GM19193 (cell line): ENCODE measurements around the gene DKK3.

Source experiments
- POLR2A ChIP-seq: IDR thresholded peaks from 4 replicates; pipeline ENCODE4 v1.6.1; 2011; ENCODE audit not compliant: insufficient read depth, insufficient read length; ENCODE audit errors: extremely low read depth

The DKK3 gene

DNA sequence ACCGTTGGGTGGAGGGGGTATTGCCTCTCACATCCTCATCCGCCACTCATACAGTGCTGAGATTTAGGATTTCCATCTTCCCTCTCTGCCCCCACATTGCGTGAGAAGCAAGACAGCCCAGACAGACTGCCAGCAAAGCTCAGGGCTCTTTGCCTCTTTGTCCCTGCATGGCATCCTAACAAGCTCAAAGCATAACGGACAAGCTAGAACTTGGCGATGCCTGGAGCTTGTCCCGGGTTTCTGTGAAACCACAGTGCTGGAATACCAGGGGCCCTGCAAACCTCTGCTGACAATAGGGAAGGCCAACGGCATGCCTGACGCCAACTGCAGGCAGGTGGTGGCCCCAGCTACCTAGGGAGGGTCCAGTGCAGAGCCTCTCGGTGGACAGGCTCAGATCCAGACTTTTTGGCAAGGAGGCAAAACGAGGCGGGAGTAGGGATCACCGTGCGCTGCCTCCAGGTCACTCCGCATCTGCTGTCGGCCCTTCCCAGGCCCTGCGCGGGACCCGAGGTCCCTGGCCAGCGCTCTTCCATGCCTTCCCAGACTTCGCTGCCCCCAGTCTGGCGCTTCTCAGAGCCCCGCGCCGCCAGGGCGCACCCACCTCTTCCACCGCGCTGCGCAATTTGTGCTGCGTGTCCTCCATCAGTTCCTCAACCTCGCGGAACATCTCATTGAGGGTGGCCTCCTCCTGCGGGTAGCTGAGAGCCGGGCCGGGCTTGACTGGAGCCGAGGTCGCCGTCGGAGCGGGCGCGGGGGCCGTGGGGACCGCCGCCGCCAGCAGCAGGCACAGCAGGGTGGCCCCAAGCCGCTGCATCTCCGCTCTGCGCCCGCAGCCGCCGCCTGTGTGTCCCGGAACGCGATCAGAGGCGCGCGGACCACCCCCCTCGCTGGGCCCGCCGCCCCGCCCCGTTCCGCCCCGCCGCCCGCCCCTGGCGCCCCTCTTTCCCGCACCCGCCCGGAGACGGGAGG, at the start of gene DKK3:
Gene DKK3 (minus strand): TSS at position 858 of the 969 bp plus-strand sequence. CDS start 44 bp downstream, at position 814.
- no peak for TF ChIP-seq POLR2A

DNA sequence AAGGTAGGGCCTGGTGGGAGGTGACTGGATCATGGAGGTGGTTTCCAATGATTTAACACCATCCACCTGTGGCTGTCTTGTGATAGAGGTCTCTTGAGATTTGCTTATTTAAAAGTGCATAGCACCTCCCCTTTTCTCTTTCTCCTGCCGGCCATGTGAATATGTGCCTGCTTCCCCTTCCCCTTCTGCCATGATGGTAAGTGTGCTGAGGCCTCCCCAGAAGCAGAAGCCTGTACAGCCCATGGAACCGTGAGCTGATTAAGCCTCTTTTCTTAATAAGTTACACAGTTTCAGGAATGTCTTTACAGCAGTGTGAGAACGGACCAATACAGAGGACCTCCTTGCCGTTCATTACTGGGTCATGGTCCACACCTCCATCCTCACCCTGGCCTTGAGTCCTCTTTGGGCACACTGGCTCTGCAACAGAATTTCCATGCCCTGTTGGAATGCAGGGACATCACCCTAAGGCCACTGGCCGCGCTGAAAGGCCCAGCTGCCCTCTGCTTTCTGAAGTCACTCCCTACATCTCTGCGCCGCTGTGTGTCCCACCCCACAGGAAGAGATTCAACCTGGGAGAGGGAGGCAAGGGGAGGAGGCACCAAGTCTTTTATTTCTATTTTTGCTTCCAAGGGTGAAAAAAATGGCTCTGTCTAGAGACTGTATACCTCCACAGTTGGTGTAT, 49.0 kb upstream of the DKK3 start:
- TF ChIP-seq POLR2A = no peak

DNA sequence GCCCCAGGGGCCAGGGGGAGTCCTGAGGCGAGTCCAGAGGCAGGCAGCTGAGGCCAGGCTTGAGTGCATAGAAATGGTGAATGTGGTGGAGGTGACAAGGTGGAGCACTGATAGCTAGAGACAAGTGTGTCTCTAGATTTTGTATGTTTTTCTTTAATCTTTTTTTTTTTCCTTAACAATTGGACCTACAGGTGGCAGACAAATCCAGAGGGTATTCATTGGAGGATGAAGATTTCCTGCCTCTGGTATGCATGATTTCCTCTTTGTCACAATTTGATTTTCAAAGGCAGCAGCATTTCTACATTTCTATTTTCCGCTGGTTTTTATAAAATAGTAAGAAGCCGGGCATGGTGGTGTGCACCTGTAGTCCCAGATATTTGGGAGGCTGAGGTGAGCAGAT, 47.7 kb upstream of the DKK3 start:
- TF ChIP-seq POLR2A = no peak

DNA sequence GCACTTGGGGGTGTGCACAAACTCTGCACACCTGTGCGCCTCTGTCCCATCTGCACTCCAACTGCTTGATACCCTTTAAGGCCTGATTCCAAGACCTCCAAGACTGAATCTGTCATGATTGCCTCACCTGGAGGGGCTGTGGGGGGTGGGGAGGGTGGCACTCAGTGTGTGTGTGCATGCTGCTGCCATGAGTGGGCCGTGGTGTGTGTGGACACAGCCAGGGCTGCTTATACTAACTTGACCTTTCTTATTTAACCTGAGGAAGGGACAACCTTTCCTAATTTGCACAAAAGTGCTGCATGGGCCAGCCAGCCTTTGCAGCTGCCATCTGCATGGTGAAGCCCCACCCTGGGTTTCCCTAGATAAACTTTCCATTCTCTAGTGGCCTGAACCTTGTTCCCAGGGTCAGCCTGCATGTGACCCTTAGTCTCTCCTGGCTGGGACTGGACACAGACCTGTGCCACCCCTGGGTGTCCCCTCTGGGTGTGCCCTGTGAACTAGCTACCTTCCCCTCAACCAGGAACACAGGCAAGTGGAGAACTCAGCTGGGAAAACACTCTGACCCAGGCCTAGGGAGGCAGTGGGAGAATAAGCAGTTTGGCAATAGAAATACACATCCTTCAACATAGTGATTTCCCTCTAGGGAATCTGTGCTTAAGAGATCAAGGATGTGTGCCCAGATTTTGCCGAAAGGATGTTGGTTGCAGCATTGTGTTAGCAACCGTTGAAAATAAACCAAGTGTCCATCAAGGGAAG, 45.4 kb upstream of the DKK3 start:
- TF ChIP-seq POLR2A = no peak

DNA sequence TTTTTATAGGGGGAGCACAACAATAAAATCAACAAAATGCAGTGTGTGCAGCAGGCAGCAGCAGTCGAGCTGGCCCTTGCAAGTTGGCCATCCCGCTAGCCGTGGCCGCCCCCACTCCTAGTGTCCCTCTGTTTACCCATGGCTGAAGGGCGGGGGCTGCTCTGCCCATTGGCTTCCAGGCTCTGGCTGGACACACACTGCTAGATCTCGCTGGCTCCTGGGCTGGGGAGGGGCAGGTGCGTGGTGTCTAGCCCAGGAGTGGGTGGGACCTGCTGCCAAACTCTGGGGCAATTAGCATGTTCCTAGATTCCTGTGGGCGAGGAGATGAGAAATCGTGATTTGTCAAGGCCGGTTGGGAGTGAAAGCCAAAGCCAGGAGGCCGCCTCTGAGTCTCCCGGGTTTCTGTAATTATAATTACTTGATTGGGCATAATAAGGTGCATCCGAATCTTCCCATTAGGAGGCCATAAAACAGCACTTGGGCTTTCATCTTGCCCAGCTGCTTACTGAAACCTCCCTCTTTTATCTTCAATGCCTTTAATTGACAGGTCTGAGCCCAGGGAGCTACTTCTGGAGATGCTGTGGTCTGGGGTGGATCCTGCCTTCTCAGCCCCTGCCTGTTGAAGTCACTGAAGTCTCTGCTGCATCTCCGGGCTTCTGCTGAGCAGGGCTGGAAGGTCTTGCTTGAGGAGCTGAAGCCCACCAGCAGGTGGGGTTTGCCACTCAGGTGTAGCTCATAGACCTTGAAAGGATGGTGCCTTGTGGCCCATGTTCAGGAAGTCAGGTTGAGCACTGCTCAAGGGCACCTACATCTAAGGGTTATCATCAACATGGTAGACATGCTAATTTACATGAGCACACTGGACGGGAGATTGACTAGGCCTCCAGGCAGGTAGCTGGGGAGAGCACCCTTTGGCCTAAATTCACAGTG, 44.5 kb upstream of the DKK3 start:
- TF ChIP-seq POLR2A = no peak

DNA sequence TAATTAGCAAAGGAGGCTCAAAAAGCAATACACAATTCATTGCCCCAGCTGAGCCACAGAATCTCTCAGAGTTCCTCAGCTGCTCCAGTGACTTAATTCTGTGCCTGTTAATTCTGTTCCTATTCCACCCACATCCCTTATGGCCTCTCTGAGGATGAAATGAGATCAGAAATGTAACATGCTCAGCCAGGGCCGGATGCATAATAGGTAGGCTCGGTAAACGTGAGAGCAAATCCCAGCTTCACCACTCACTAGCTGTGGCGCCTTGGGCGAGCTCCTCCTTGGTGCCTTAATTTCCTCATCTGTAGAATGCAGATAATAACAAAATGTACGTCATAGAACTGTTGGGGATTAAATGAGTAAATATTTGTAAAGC, 42.8 kb upstream of the DKK3 start:
- TF ChIP-seq POLR2A = no peak

DNA sequence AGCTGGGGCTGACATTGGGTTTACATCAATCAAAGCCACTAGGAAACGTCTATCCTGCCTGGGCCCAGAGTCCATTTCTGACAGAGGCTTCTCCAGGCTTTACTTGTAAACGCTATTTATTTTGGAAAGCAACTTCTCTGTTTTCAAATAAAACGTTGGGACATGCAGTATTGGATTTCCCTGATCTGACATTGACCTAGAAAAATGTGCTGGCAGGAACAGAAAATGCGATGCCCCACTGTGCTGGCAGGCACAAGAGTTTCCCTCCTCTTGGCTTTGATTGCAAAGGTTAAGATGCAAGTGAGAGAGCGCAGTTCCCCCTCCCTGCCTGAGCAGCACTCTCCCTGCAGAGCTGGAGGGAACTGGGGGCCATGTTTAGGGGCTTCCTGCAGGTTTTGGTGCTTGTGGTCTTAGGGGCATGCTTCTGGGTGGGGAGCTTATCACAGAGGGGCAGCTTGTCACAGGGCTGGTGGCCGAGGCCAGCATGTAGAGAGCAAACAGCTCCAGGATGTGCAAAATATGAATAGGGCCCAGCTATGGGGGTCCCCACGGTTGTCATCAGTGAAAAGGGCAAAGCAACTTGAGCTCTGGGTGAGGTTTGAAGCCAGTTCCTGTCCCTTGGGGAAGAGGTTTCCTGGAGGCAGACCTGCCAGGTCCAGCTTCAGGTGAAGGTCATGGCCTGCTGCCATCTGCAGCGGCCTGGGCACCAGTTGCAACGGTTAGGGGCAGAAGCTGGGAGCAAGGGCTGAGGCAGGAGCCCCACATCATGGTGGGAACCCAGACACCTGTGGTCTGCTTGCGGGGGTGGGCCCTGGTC, 42.3 kb upstream of the DKK3 start:
- no peak for TF ChIP-seq POLR2A

DNA sequence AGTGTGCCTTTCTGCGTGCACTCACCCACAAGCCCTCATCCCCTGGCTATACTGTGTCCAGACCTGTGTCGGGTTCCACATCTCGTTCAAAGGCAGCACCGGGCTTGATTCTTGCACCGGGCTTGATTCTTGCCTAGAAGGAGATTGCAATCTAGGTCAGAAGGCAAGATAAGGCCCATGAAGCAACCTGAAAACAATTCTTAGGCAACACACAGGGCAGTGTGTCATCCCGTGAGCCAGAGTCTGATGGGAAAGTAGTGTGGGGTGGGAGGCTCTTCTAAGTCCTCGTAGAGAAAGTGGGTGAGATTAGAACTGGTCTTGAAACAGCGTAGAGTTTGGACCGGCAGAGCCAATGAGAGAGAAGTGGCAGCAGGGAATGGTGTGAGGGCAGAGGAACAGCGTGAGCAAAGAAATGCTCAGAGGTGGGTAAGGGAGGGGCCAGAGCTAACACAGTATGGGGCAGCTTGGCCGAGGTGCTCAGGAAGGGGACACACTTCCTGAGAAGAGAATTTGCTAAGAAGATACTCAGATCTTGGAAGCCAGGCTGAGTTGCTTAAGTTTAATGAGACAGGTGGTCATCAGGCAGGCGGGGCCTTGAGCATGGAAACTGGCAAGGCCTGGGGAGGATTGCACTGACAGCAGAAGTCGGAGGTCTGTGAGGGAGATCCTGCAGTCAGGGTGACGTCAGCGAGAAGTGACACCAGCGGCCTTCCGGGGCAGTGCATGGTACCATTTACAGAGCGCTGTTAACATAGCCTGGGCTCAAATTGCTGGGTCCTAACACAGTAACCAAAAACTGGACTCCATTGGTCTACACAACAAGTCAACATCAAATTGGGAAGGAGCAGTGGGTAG, 40.7 kb upstream of the DKK3 start:
- TF ChIP-seq POLR2A = no peak

DNA sequence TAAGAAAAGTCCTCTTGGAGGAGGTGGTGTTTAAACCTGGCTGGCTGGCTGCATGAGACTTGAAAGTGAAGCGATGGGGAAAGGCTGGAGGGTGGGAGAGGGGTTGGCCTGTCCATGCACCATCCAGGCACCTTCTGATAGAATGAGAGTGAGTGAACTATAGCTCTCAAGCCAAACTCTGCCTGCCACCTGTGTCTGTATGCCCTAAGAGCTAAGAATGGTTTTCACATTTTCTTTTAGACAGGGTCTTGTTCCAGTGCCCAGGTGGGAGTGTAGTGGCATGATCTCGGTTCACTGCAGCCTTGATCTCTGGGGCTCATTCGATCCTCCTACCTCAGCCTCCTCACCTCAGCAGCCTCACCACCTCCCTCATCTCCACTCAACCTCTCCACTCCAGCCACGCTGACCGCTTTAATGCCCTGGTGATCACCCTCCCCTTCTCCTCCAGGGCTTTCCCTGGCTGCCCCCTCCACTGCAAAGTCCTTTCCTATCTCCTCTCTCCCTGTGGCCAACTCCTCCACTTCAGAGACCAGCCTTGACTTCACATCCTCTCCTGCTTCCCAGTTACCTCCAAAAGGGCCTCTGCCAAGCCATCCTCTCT, 38.3 kb upstream of the DKK3 start:
- TF ChIP-seq POLR2A = no peak

DNA sequence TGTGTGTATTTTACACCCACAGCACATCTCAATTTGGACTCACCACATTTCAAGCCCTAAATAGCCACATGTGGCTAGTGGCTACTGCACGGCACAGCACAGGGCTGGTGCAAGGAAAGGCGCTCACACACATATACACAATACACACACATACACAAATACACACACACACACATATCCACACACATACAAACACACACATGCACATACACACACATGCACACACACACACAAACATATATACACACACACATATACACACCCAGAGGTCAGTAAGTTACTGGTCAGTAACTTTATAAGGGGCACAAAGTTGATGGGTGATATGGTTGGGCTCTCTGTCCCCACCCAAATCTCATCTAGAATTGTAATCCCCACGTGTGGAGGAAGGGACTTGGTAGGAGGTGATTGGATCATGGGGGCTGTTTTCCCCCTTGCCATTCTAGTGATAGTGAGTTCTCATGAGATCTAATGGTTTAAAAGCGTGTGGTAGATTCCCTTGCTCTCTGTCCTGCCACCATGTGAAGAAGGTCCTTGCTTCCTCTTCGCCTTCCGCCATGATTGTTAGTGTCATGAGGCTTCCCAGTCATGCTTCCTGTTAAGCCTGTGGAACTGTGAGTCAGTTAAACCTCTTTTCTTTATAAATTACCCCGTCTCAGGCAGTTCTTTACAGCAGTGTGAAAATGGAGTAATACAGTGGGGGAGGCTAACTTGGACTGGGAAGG, 37.6 kb upstream of the DKK3 start:
- TF ChIP-seq POLR2A = no peak

DNA sequence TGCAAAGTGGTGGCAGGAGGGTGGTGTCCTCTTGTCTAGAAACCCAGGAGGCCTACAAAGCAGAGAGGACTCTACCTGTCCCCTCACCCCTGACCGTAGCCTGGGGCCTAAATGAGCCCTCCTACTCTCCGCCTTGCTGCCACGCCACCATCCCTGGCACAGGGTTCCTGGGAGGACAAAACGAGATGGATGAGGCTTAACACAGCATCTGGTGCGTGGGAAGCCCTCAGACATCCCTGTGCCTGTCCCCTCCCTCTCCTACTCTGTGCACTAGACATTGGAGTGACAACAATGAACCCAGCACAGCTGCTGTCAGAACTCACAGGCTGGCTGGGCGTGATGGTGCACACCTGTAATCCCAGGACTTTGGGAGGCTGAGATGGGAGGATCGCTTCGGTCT, 36.4 kb upstream of the DKK3 start:
- TF ChIP-seq POLR2A = no peak
